Inflammatory macrophage (primary cell): ENCODE data around the gene OPN3.

Experiments used
- DNase-seq, 2 donors: peaks; one replicate each; pipeline ENCODE4 v3.0.0-alpha.2; 2020 to 2022

Gene OPN3

GRCh38 chr1:241645199-241645598 is 5.0 kb upstream of the OPN3 start:
- no peak for DNase-seq

GRCh38 chr1:241644259-241644658 is 4.1 kb upstream of the OPN3 start:
- DNase-seq = no peak

- DNase-seq = no peak
These were observed 2.4 kb upstream of the OPN3 start for GRCh38 chr1:241642593-241642944.

- no peak for DNase-seq
These were observed 1.8 kb upstream of the OPN3 start for GRCh38 chr1:241641773-241642592.

GRCh38 chr1:241640867-241641622 is 876 bp upstream of the OPN3 start:
- no peak for DNase-seq

- DNase-seq = no peak
These were observed 483 bp downstream of the OPN3 start for GRCh38 chr1:241639623-241640148.

GRCh38 chr1:241638909-241639622 is 1.1 kb downstream of the OPN3 start:
- DNase-seq = peak in 1 of 2 donors; percentile 3

GRCh38 chr1:241638099-241638682 is 2.0 kb downstream of the OPN3 start:
- no peak for DNase-seq

- DNase-seq = peak; percentile 75 to 76
These were observed 2.6 kb downstream of the OPN3 start for GRCh38 chr1:241637604-241638003.

GRCh38 chr1:241637046-241637590 is 3.1 kb downstream of the OPN3 start:
- no peak for DNase-seq

- DNase-seq = no peak
These were observed 3.9 kb downstream of the OPN3 start for GRCh38 chr1:241636291-241636690.

- no peak for DNase-seq
These were observed 4.5 kb downstream of the OPN3 start for GRCh38 chr1:241635556-241636152.

- DNase-seq = no peak
These were observed 7.2 kb downstream of the OPN3 start for GRCh38 chr1:241632987-241633386.

- DNase-seq = no peak
These were observed 8.5 kb downstream of the OPN3 start for GRCh38 chr1:241631674-241632073.

GRCh38 chr1:241630899-241631298 is 9.3 kb downstream of the OPN3 start:
- no peak for DNase-seq

- no peak for DNase-seq
These were observed 9.7 kb downstream of the OPN3 start for GRCh38 chr1:241630476-241630875.

GRCh38 chr1:241630005-241630404 is 10.2 kb downstream of the OPN3 start:
- no peak for DNase-seq

- DNase-seq = peak; percentile 71 to 77
These were observed 12.5 kb downstream of the OPN3 start for GRCh38 chr1:241627453-241628259.

GRCh38 chr1:241624935-241625334 is 15.2 kb downstream of the OPN3 start:
- no peak for DNase-seq

GRCh38 chr1:241622669-241623068 is 17.5 kb downstream of the OPN3 start:
- DNase-seq = peak; percentile 54 to 63

GRCh38 chr1:241617426-241617825 is 22.7 kb downstream of the OPN3 start:
- DNase-seq = no peak
